Astrocyte (in vitro differentiated cells and primary cell): ENCODE results near the gene PLK1. TPM values are rescaled to one million over a fixed set of nuclear protein-coding genes. Genes with fewer than 3 reads are reported as not detected.

Experiments
- DNase-seq: peaks from one replicate; pipeline ENCODE4 v3.0.0-alpha.2; 2010; ENCODE audit warnings: low read depth
- FAIRE-seq: peaks from 2 replicates; lab custom pipeline; 2011; peaks lifted over from hg19 to GRCh38; lab: Jason Lieb, UNC
- H2AFZ ChIP-seq: 2 replicates; pipeline ENCODE4 v1.6.0; 2012; ENCODE audit warnings: low read depth, low read length, inconsistent platforms
- H3K27ac ChIP-seq: 2 replicates; pipeline ENCODE4 v1.5.1; 2011; ENCODE audit warnings: low read depth, low read length, inconsistent platforms
- H3K27me3 ChIP-seq: 2 replicates; pipeline ENCODE4 v1.6.0; 2011; ENCODE audit warnings: low read length, inconsistent platforms; ENCODE audit not compliant: insufficient read depth
- H3K36me3 ChIP-seq: 2 replicates; pipeline ENCODE4 v1.5.1; 2011; ENCODE audit warnings: low read length, inconsistent platforms; ENCODE audit not compliant: insufficient read depth
- H3K4me1 ChIP-seq: 2 replicates; pipeline ENCODE4 v1.5.1; 2011; ENCODE audit warnings: low read length, inconsistent platforms; ENCODE audit not compliant: insufficient read depth
- H3K4me2 ChIP-seq: 2 replicates; pipeline ENCODE4 v1.6.0; 2012; ENCODE audit warnings: low read length, inconsistent platforms
- H3K4me3 ChIP-seq: 2 replicates; pipeline ENCODE4 v1.5.1; 2011; ENCODE audit warnings: low read depth, mild to moderate bottlenecking, low read length, inconsistent platforms; ENCODE audit not compliant: insufficient read depth
- H3K79me2 ChIP-seq: 2 replicates; pipeline ENCODE4 v1.6.0; 2012; ENCODE audit warnings: mild to moderate bottlenecking, low read length, inconsistent platforms; ENCODE audit not compliant: insufficient read depth
- H3K9ac ChIP-seq: 2 replicates; pipeline ENCODE4 v1.6.0; 2012; ENCODE audit warnings: mild to moderate bottlenecking, low read length, inconsistent platforms
- H3K9me3 ChIP-seq: 2 replicates; pipeline ENCODE4 v1.5.1; 2012; ENCODE audit warnings: low read depth, mild to moderate bottlenecking, low read length, inconsistent platforms; ENCODE audit not compliant: insufficient read depth
- H4K20me1 ChIP-seq: 2 replicates; pipeline ENCODE4 v1.6.0; 2012; ENCODE audit warnings: low read length, inconsistent platforms; ENCODE audit not compliant: insufficient read depth
- H3K27ac Mint-ChIP-seq: one replicate; pipeline ENCODE4 v1.8.0; 2021; ENCODE audit warnings: mild to moderate bottlenecking, mixed read lengths; ENCODE audit not compliant: unreplicated experiment
- H3K27me3 Mint-ChIP-seq: one replicate; pipeline ENCODE4 v1.8.0; 2021; ENCODE audit warnings: low read depth, mixed read lengths; ENCODE audit not compliant: unreplicated experiment
- H3K36me3 Mint-ChIP-seq: one replicate; pipeline ENCODE4 v1.8.0; 2021; ENCODE audit warnings: low read depth, mixed read lengths; ENCODE audit not compliant: unreplicated experiment
- H3K4me1 Mint-ChIP-seq: one replicate; pipeline ENCODE4 v1.8.0; 2021; ENCODE audit warnings: low read depth, mixed read lengths; ENCODE audit not compliant: unreplicated experiment
- H3K4me3 Mint-ChIP-seq: one replicate; pipeline ENCODE4 v1.8.0; 2021; ENCODE audit warnings: mild to moderate bottlenecking, moderate library complexity, mixed read lengths; ENCODE audit not compliant: unreplicated experiment
- H3K9me3 Mint-ChIP-seq: one replicate; pipeline ENCODE4 v1.8.0; 2021; ENCODE audit warnings: mild to moderate bottlenecking, mixed read lengths; ENCODE audit not compliant: unreplicated experiment
- EZH2 ChIP-seq: IDR thresholded peaks from 2 replicates; pipeline ENCODE4 v1.6.1; 2012; ENCODE audit warnings: mild to moderate bottlenecking, low read length, inconsistent platforms; ENCODE audit not compliant: insufficient read depth
- total RNA-seq: library from RNA; stranded (reverse); gene quantifications from 2 replicates; pipeline ENCODE4 v1.2.1, GENCODE V29; 2021
- TF ChIP-seq, protein P1 (sequence below): IDR thresholded peaks from 2 replicates; pipeline ENCODE4 v1.5.1; 2011; ENCODE audit warnings: low read depth, mild to moderate bottlenecking, inconsistent platforms, low read length, moderate library complexity; ENCODE audit not compliant: insufficient read depth

Gene PLK1
- total RNA-seq, 1 donor from 2014 or later: 10.5 TPM

DNA sequence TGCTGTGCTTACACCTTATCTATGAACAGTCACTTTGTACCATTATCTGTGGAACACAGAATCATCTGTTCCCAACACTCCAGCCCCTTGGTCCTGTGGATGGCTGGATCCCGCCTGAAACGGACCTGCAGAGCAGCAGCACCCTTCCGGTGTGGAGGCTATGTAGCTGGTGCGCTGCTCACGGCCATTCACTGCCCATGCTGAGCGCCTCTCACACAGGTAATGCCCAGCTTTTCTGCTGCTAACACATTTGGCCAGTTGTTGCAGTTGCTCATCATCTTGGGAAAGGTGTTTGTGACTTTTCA, 11.4 kb upstream of the PLK1 start:
- TF ChIP-seq, protein P1, sequence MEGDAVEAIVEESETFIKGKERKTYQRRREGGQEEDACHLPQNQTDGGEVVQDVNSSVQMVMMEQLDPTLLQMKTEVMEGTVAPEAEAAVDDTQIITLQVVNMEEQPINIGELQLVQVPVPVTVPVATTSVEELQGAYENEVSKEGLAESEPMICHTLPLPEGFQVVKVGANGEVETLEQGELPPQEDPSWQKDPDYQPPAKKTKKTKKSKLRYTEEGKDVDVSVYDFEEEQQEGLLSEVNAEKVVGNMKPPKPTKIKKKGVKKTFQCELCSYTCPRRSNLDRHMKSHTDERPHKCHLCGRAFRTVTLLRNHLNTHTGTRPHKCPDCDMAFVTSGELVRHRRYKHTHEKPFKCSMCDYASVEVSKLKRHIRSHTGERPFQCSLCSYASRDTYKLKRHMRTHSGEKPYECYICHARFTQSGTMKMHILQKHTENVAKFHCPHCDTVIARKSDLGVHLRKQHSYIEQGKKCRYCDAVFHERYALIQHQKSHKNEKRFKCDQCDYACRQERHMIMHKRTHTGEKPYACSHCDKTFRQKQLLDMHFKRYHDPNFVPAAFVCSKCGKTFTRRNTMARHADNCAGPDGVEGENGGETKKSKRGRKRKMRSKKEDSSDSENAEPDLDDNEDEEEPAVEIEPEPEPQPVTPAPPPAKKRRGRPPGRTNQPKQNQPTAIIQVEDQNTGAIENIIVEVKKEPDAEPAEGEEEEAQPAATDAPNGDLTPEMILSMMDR: no peak
- no peak for TF ChIP-seq EZH2
- Mint-ChIP-seq H3K27ac (no peak overlapping the region), H3K36me3 (peaks cover 21% of the 10 kb centered on the region), H3K9me3 (no peaks in the 10 kb centered on the region), H3K4me3 (no peak overlapping the region), H3K27me3 (no peaks in the 10 kb centered on the region), H3K4me1 (peaks cover 13% of the 10 kb centered on the region)
- Histone ChIP-seq H3K27me3 (no peaks in the 10 kb centered on the region), H2AFZ (no peak overlapping the region), H3K4me3 (no peak overlapping the region), H3K9ac (no peak overlapping the region), H3K4me1 (peaks cover 19% of the 10 kb centered on the region), H3K9me3 (no peaks in the 10 kb centered on the region), H3K27ac (no peak overlapping the region), H3K79me2 (peaks cover 13% of the 10 kb centered on the region), H4K20me1 (peaks cover 43% of the 10 kb centered on the region), H3K4me2 (no peak overlapping the region), H3K36me3 (peaks cover 59% of the 10 kb centered on the region)
- DNase-seq (no peak), FAIRE-seq (no peak)

DNA sequence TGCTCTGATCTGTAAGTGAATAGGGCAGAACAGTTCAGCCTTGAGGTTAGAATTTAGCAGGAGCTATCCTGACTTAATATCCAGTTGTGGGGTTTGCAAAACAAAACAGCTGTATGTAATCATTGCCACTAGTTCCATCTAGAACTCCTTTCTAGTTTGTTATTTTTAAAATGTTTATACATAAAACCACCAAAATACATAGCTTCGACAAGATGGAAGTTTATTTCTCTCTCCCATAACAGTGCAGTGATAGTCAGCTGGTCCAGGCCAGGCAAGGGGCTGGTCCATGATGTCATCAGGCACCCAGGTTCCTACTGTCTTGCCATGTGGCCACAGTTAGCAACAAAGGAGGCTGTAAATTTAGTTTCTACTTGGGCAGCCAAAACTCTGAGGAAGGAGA, 10.5 kb upstream of the PLK1 start:
- H3K27me3 Mint-ChIP-seq: no peaks in the 10 kb centered on the region
- peaks cover 21% of the 10 kb centered on the region for H3K36me3 Mint-ChIP-seq

DNA sequence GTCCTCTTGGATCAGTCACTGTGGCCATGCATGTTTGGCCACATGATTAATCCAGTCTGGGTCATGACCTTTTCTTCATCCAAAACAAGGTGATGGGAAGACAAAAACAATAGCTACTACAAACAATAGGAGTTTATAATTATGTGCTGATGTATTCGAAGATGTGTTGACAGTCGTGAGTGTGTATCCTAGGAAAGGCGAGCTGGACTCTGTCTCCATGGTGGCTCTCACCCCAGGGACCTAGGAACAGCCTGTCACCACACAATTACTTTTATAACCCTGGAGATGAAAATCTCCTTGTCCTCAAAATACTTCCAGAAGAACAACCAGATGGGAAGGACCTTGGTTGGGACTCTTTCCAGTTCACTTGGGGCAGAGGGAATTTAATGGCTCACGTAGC, 9.8 kb upstream of the PLK1 start:
- Mint-ChIP-seq H3K9me3 (no peaks in the 10 kb centered on the region), H3K27ac (no peak overlapping the region), H3K4me3 (no peak overlapping the region), H3K36me3 (peaks cover 20% of the 10 kb centered on the region), H3K27me3 (no peaks in the 10 kb centered on the region), H3K4me1 (peaks cover 13% of the 10 kb centered on the region)
- Histone ChIP-seq H3K4me3 (no peak overlapping the region), H3K27me3 (no peaks in the 10 kb centered on the region), H3K4me2 (no peak overlapping the region), H3K79me2 (peaks cover 13% of the 10 kb centered on the region), H3K4me1 (peaks cover 19% of the 10 kb centered on the region), H2AFZ (no peak overlapping the region), H3K9ac (no peak overlapping the region), H3K27ac (no peak overlapping the region), H3K36me3 (peaks cover 48% of the 10 kb centered on the region), H3K9me3 (no peaks in the 10 kb centered on the region), H4K20me1 (peaks cover 41% of the 10 kb centered on the region)
- no peak for TF ChIP-seq EZH2
- TF ChIP-seq, protein P1: no peak
- FAIRE-seq: no peak
- DNase-seq: no peak

More for the DNA sequence above, 10.5 kb upstream of the PLK1 start:
- Histone ChIP-seq H3K4me2 (no peak overlapping the region), H3K27ac (no peak overlapping the region), H3K4me3 (no peak overlapping the region), H3K9ac (no peak overlapping the region), H4K20me1 (peaks cover 41% of the 10 kb centered on the region), H3K79me2 (peaks cover 16% of the 10 kb centered on the region), H2AFZ (no peak overlapping the region), H3K9me3 (no peaks in the 10 kb centered on the region), H3K4me1 (peaks cover 19% of the 10 kb centered on the region), H3K36me3 (peaks cover 52% of the 10 kb centered on the region), H3K27me3 (no peaks in the 10 kb centered on the region)
- Mint-ChIP-seq H3K27ac (no peak overlapping the region), H3K9me3 (no peaks in the 10 kb centered on the region), H3K4me1 (peaks cover 13% of the 10 kb centered on the region), H3K4me3 (no peak overlapping the region)
- TF ChIP-seq, protein P1: no peak
- TF ChIP-seq EZH2: no peak
- FAIRE-seq (no peak), DNase-seq (no peak)
